Measurements from ENCODE around the gene SPTAN1.
"Not testable (repeated sequence)": the region's sequence is repeated elsewhere in the genome, so short reads cannot be mapped to it uniquely, and the experiment has no call there.

The SPTAN1 gene

DNA sequence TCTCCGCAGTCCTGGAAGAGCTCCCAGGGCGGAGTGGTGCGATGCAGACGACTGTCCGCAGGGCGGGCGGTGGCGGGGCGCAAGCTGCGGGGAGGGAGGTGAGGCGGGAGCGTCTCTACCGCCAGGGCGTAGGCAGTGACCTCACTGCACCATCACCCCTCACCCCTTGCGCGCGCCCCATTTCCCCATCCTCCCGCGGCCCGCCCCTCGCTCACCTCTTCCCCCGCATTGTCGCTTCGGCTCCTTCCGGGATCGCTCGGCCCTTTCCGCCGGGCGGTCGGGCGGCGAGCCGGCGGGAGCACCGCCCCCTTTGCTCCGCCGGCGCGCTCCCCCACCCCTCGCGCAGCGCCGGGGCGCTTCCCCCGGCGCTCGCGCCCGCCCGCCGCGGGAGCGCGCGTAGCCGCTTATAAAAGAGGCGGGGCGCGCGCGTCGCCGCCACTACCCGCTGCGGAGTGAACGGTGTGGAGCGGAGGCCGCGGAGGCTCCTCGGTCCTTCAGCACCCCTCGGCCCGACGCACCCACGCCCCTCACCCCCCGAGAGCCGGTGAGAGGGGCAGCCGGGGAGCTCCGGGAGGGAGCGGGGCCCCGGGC lies at the start of gene SPTAN1:
Gene SPTAN1 (plus strand): TSS at position 435 of the 591 bp plus-strand sequence. CDS start 14,154 bp downstream, outside the sequence.
- H3K4me3 ChIP-seq (ENCODE audit: low read depth, low read length): peak within 1 kb of the TSS; percentile 69
- DNase-seq (ENCODE audit: low read depth): no peak

DNA sequence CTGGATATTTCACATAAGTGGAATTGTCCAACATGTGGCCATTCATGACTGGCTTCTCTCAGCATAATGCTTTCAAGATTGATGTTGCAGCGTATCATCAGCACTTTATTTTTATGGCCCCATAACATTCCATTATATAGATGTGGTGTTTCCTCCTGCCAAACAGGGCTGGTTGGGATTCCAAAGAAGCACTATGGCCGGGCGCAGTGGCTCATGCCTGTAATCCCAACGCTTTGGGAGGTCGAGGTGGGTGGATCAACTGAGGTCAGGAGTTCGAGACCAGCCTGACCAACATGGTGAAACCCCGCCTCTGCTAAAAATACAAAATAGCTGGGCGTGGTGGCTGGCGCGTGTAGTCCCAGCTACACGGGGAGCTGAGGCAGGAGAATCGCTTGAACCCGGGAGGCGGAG lies 49.0 kb upstream of the SPTAN1 start:
- H3K4me3 ChIP-seq (ENCODE audit: low read depth, low read length): not testable (repeated sequence)
- DNase-seq (ENCODE audit: low read depth): peak; percentile 38

DNA sequence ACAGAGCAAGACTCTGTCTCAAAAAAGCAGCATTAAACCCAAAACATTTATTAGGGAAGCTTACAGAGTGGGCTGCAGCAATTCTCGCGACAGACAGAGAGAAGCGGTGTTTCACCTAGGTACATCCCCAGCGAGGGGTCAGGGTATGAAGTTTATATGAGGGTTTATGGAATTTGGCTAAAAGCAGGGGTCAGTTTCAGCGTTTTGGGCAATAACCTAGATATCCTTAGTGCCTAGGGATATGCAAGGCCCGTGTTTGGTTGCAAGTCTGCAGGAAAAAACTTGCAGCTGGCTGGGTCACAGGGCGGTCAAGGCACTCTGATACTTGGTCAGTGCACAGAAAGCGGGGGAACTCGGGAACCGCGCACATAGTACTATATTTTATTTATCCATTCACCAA lies 48.5 kb upstream of the SPTAN1 start:
- peak overlapping the region; percentile 69 for H3K4me3 ChIP-seq (ENCODE audit: low read depth, low read length)

DNA sequence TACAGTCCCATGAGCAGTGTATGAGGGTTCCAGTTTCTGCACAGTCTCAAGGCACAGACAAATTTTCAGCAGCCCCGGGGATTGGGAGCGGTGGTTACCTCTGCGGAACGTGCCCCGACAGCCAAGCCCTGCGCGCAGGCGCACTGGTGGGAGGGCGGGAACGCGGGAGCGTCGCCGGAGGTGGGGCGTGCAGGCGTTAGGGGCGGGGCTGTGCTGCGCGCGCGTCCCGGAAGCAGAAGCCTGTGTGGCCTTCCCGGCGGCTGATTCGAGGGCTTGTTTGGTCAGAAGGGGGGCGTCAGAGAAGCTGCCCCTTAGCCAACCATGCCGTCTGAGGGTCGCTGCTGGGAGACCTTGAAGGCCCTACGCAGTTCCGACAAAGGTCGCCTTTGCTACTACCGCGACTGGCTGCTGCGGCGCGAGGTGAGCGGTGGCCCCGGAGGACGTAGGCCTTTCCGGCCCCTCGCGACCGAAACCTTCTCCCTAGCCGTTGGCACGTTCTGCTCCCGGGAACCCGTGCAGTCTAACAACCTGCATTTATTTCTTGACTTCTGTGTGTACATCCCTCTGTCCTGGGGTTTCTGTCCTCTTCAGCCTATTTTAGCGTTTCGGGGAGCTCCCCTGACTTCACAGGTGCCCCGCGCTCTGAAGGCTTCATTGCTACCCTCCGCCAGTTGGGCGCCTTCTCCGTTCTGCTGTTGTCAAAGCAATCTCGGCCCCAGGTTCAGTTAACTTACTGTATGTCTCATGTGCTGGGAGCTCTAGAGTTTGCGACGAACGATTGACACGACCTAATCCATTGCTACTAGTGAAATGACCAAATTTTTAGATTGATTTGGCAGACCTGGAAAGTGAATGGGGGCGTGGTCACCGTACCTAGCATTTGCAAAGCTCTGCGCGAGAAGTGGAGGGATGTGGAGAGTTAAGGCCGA lies 47.6 kb upstream of the SPTAN1 start, which contains the start of gene GLE1:
Gene GLE1 (plus strand): TSS at position 235 of the 929 bp plus-strand sequence. CDS start 87 bp downstream, at position 322.
- peak within 1 kb of the TSS; percentile 69 for H3K4me3 ChIP-seq (ENCODE audit: low read depth, low read length)
- DNase-seq (ENCODE audit: low read depth): peak; percentile 67

More for the DNA sequence above, 48.5 kb upstream of the SPTAN1 start:
- DNase-seq (ENCODE audit: low read depth): no peak

DNA sequence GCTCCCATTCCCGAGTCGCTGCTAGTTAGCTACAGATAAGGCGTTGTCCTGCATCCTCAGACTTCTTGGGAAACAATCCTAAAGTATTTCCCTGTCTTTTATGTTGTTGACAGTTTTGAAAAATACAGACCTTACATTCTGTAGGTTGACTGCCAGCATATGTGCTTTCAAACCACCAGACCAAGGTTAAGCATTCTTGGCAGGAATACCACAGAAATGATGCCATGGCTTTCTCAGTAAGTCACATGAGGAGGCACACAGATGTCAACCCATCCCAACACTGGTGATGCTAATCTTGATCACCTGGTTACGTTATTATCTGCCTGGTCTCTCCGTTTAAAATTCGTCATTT lies 47.0 kb upstream of the SPTAN1 start:
- DNase-seq (ENCODE audit: low read depth): peak; percentile 4

DNA sequence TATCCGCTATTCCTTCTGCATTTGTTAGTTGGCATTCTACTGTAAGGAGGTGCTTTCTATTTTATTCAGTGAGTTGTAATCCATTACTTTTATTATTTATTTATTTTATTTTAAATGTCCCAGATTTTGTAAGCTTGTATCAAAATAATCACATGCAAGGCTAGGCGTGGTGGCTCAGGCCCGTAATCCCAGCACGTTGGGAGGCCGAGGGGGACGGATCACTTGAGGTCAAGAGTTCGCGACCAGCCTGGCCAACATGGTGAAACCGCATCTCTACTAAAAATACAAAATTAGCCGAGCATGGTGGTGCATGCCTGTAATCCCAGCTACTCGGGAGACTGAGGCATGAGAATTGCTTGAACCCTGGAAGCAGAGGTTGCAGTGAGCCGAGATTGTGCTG lies 46.5 kb upstream of the SPTAN1 start:
- H3K4me3 ChIP-seq (ENCODE audit: low read depth, low read length); DNase-seq (ENCODE audit: low read depth): not testable (repeated sequence)

More for the DNA sequence above, 47.0 kb upstream of the SPTAN1 start:
- H3K4me3 ChIP-seq (ENCODE audit: low read depth, low read length): peak overlapping the region; percentile 69

DNA sequence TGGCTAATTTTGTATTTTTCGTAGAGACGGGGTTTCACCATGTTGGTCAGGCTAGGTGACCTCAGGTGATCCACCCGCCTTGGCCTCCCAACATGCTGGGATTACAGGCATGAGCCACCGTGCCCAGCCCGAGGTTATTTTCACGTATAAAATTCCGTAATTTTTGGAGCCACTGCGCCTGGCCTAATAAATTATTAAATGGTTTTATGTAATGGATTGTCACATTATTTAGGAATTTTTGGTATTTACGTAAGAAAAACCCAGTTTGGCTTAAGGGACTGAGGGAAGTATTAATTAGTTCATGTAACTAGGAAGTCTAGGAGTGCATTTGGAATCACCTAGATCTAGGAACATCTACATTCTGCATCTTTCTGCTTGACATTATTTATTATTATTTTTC lies 39.6 kb upstream of the SPTAN1 start:
- no peak for DNase-seq (ENCODE audit: low read depth)
- H3K4me3 ChIP-seq (ENCODE audit: low read depth, low read length): no peak overlapping the region

DNA sequence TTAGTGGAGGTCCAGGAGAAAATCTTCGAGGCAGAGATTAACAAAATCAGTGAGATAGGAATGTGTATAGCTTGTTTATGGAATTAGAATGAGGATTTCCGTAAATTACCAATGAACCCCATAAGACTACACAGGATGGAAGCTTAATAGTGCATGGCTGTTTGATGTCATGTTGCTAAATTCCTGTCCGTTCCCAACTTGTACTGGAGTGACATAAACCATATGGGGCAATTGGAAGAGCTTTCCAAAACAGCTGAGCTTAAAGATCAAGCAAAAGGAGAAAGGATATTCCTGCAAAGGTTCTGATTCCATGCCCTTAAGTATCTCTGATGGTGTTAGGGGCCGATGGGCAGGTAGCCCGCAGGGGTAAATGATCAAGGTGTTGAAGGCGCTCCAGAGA lies 30.4 kb upstream of the SPTAN1 start:
- no peak for DNase-seq (ENCODE audit: low read depth)
- H3K4me3 ChIP-seq (ENCODE audit: low read depth, low read length): no peak overlapping the region

DNA sequence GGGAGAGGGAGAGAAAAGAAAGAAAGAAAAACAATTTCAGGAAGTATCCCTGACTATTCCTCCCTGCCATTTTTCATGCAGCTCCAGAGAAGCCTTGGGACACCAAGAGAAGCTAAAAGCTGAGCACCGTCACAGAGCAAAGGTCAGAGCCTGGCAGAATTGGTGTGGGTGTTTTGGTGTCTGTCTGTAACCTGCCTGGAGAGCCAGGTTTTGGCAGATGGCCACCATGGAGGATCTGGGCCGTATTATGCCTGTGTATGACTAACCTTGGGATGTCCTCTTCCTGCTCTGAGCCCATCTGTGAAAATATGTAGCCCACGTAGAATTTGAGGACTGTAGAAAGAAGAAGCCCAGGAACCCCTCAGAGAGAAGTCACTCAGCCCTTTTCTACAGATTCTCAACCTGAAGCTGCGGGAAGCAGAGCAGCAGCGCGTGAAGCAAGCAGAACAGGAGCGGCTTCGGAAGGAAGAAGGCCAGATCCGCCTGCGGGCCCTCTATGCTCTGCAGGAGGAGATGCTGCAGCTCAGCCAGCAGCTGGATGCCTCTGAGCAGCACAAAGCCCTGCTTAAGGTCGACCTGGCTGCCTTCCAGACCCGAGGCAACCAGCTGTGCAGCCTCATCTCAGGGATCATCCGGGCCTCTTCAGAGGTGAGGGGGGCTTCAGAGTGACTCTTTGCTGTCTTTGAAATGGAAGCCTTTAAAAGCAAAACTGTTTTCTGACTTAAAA lies 29.0 kb upstream of the SPTAN1 start:
- no peak overlapping the region for H3K4me3 ChIP-seq (ENCODE audit: low read depth, low read length)
- peak; percentile 33 for DNase-seq (ENCODE audit: low read depth)

DNA sequence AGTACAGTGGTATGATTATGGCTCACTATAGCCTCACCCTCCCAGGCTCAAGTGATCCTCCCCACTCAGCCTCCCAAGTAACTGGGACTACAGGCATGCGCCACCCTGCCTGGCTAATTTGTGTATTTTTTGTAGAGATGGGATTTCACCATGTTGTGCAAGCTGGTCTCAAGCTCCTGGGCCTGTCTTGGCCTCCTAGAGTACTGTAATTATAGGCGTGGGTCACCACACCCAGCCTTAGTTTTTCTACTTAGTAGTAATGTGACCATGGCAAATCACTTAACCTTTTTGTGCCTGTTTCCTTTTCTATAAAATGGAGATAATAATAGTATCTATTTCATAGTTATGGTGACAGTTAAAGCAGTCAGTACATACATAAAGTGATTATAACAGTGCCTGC lies 25.7 kb upstream of the SPTAN1 start:
- DNase-seq (ENCODE audit: low read depth): no peak
- no peak overlapping the region for H3K4me3 ChIP-seq (ENCODE audit: low read depth, low read length)

DNA sequence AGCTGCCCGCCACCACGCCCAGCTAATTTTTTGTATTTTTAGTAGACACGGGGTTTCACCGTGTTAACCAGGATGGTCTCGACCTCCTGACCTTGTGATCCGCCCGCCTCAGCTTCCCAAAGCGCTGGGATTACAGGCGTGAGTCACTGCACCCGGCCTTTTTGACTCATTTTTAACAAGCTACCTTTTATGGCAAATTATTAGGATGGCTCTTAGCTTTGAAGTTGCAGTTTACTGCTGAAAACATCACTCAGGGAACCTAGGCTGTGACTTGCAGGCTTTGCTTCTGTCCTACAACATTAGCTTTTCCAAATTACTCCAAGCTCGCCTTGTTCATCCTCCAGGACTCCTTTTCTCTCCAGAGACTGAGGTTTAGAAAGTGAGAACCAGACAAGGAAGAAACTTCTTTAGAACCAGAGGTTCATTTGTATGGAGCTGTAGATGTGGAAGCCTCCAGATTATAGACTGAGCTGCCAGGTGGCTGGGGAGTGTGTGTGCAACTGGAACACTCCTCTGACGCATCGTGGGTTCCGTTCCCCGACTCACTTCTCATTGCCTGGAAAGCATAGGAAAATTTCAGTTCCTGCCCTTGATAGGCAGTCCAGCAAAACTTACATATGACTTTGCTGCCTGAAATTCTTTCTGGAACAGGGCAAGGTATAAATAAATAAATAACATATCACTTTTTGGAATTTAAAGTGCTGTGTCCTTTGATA lies 23.8 kb upstream of the SPTAN1 start:
- DNase-seq (ENCODE audit: low read depth): no peak
- no peak overlapping the region for H3K4me3 ChIP-seq (ENCODE audit: low read depth, low read length)

DNA sequence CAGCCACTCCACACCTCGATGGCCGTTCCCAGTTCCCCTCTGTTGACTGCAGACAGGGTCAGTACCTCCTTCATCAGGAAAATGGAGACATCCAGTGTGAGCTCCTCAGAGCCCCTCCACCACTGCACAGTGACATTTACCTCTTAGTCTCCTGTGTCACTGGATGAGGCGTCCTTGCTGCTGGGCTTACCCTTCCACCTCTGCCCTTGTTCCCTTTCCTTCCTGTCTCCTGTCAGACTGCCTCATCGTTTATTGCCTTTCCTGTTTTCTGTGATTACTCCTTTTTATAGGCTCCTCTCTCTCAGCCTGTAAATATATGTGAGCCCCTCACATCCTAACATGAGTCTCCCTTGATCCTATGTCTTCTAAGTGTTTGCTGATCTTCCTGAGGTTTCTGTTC lies 23.2 kb upstream of the SPTAN1 start:
- H3K4me3 ChIP-seq (ENCODE audit: low read depth, low read length): no peak overlapping the region
- DNase-seq (ENCODE audit: low read depth): no peak

DNA sequence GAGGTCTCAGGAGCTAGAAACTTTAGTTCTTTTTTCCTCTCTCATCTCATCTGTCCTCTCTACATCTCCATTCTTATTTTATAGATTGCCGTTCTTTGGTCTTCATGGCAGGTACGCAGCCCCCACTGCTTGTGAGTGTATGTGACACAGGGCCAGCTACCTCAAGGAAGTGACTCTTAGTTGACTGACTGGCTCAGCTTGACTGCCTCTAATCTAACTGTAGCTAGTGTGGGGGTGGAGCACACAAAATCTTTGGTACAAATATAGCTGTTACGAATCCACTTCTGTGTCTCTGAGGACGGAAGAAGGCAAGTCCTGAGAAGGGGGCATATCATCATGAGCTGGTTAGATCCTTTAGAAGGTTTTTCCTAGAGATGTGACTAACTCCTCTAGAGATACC lies 19.8 kb upstream of the SPTAN1 start:
- DNase-seq (ENCODE audit: low read depth): no peak
- no peak overlapping the region for H3K4me3 ChIP-seq (ENCODE audit: low read depth, low read length)

DNA sequence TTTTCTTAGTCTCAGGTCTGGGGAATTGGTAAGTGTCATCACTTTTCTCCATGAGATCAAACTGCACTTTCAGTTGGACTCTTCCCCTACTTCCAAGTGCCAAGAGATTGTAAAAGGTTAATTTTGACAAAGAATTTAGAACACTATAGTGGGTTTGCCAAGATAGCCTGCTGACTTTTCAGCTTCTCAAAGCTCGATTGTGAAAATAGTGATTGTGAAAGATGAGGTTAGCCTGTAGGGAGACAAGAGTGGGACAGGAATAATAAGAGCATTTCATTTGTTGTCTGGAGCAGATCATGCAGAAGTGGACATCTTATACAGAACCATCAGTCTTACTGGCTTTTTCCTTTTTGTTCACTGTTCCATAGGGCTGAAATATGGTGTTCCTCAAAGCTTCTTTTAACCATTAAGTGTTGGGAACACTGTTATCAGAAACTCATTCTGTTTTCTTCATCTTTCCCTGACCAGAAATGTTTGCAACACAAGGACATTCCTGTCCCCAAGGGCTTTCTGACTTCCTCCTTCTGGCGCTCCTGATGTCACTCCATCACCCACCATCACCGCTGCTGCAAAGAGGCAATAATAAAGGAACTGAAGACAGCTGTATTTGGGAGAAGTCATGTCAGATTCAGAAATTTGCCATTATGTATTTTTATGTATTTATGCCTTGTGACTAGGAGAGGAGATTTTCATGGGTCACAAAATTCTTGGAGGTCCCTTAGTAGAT lies 11.6 kb upstream of the SPTAN1 start:
- DNase-seq (ENCODE audit: low read depth): no peak
- no peak overlapping the region for H3K4me3 ChIP-seq (ENCODE audit: low read depth, low read length)

DNA sequence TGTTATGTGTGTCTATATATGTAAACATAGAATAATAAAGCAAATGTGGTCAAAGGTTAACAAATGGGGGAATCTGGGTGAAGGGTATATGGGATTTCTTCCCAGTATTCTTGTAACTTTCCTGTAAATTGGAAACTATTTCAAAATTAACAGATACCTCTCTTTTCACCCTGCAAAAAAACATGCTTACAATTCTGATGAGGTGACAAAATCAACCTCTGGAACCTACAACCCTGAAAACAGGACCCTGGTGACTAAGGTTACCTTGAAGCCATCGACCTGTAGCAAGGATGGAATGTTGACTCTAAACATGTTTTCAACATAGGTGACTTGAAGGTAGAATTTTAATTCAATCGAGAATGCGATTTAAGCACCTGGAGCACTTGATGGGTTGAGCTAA lies 5.9 kb upstream of the SPTAN1 start:
- no peak for DNase-seq (ENCODE audit: low read depth)
- no peak overlapping the region for H3K4me3 ChIP-seq (ENCODE audit: low read depth, low read length)

DNA sequence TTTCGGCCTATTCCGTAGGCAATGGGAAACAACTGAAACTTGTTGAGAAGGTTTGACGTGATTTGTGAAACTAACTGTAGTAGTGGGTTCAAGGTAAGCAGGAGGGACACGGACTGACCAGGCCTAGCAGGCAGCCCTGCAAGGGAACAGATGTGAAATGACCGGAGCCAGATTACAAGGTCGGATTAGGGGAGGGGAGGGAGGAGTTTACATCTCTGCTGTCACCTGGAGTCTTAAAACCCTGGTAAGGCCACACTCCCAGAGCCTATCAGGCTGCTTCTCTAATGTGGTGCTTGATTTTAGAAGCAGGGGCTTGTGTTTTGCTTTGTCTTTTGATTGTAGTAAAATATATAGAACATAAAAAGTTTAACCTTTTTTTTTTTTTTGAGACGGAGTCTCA lies 3.5 kb upstream of the SPTAN1 start:
- H3K4me3 ChIP-seq (ENCODE audit: low read depth, low read length): no peak overlapping the region
- DNase-seq (ENCODE audit: low read depth): no peak

DNA sequence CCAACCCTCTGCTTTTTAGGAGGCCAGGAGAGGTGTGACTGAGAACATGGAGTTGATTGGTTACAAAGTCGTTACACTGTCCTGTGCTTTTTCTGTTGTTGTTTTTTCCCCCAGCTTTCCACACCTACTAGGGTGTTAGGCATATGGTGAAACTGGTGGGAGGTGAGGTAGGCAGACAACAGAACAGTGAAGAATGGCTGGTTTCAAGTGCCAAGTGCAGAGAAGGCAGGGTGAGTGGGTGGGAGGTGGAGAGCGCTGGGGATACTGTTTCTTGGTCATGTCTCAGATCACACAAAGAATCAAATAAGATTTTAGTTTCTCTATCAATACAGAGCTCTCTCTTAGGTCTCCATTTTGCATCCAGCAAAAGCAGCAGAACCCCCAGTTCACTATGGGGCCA lies 2.2 kb upstream of the SPTAN1 start:
- no peak for DNase-seq (ENCODE audit: low read depth)

DNA sequence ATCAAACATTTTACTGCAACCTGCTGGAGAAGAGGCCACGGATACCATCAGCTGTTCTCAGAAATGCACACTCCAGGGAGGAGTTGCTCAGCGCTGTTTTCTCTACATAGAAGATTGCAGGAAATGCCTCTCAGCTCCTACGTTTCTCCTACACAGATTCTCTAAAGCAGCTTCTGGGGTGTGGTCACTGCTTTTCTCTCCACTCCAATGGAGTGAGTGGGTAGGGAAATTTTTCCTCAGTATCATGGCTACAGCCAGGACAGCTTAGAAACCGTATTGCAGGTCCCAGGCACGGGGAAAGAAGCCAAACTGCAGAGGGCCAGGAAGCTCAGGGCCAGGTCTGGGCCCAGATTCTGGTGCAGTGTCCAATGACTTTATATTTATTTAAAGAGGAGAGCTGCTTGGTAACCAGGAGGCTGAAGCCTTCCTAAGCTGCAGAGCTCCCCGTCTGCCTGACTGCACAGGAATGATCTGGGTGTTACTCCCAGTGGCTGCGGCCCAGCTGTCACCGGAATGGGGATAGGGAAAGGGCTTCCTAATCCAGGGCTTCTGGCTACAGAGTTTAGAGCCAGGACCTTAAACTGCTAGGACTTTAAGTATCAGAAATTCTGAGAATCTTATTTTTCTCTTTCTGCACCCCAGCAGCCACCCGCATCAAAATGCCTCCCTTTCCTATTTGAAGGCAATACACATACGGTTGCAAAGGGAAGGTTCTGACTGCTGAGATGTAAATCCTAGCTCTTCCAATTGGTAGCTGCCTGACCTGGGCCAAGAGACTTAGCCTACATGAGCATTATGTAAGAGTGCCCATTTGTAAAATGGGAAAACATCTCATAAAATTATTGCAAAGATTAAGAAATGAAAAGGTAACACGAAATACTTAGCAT lies 1.4 kb upstream of the SPTAN1 start:
- peak overlapping the region; percentile 69 for H3K4me3 ChIP-seq (ENCODE audit: low read depth, low read length)
- DNase-seq (ENCODE audit: low read depth): no peak

More for the DNA sequence above, 2.2 kb upstream of the SPTAN1 start:
- no peak overlapping the region for H3K4me3 ChIP-seq (ENCODE audit: low read depth, low read length)

All from skeletal muscle cell (primary cell).